SKM-1 treated with dmso at 0.1 percent for 144 hours (cell line): ENCODE results near the gene GTSE1.

ENCODE experiments used
- DNase-seq: peaks from one replicate; lab custom pipeline; 2025; ENCODE audit not compliant: unreplicated experiment; lab: John Stamatoyannopoulos, UW

GTSE1 gene

DNA sequence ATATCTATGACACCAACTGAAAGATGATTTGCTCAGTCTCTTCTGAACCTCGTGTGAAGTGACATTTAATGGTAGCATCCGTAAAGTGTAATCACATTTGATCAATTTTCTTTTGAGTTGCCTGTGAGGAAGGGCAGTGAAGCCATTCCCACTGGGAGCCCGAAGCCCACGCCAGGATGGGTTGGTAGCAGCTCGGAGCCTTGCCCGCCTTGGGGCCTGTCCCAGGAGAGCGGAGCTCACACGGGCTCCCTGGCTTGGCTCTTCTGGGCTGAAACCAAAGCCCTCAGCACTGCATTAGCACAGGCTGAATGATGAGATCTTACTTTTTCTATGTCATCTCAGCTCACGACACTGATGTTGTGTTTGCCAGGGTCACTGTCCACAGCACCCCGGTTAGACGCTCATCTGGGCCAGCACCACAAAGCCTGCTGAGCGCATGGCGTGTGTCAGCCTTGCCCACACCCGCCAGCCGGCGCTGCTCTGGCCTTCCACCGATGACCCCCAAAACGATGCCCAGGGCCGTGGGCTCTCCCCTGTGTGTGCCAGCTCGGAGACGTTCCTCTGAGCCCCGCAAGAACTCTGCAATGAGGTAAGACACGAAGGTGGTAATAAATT lies 29.5 kb downstream of the GTSE1 start:
- no peak for DNase-seq

- no peak for DNase-seq
These were observed 31.2 kb downstream of the GTSE1 start for GRCh38 chr22:46327691-46328465.

- DNase-seq = no peak
These were observed 32.1 kb downstream of the GTSE1 start for GRCh38 chr22:46328797-46329196.

- no peak for DNase-seq
These were observed 32.9 kb downstream of the GTSE1 start for GRCh38 chr22:46329616-46330015.

- DNase-seq = no peak
These were observed 33.8 kb downstream of the GTSE1 start for GRCh38 chr22:46330426-46330825.

DNA sequence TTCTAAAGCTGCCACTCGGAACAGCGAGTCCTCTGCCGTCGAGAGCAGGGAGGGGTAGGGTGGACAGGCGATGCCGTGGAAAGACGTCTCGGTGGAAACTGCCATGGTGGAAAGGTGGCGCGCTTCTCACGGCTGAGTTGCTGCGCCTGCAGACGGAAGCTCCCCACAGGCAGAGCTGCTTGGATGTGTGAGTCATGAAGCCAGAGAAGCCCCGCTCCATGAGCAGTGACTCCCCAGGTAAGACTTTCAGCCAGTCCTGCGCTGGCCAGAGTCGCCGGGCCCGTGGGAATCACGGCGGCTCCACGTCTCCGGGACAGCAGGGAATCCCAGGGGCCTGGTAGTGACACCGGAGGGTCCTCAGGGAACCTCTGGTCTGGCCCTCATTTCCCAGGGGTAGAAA lies 34.8 kb downstream of the GTSE1 start:
- no peak for DNase-seq

GRCh38 chr22:46335201-46336118 lies 38.8 kb downstream of the GTSE1 start, which contains the start of gene TRMU:
Gene TRMU, plus strand, starts transcription at chr22:46335714. Its CDS starts 51 bp downstream, at chr22:46335765.
- DNase-seq = peak; percentile 69

GRCh38 chr22:46336119-46337078 lies 39.7 kb downstream of the GTSE1 start:
- no peak for DNase-seq

- DNase-seq = no peak
These were observed 41.2 kb downstream of the GTSE1 start for GRCh38 chr22:46337870-46338269.

DNA sequence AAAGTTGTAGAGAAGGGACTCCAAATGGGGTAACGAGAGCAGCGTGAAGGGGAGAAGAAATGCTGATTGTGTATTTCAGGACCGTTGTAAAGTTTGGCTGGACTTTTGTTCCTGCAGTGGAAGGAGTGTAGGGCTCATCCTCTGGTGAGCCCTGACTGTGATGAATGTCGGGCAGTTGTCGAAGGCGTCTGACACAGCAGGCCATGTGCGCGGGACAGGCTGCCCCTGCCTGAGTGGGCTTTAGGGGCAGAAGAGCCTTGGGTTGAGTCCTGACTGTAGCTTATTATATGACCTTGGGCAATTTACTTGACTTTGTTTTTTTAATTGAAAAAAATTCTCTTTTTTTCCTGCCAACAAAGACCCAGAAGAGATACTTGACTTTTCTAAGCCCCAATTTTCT lies 42.0 kb downstream of the GTSE1 start:
- no peak for DNase-seq

DNA sequence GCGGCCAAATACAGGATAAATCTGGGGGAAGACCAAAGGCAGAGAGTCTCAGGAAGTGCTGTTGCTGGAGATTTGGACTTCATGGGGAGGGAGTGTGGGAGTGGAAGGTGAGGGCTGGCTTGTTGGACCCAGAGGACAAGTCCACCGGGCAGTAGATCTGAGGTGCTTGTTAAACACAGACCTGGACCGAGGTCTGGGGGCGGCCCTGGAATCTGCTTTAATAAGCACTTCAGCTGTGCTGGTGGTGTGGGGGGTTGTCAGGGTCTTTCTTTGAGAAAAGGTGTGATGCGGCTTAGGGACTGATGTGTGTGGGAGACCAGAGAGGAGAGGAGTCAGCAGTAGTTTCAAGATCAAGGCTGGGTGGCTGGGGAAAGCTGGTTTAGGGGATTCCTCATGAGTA lies 43.3 kb downstream of the GTSE1 start:
- no peak for DNase-seq

GRCh38 chr22:46340676-46341075 lies 44.0 kb downstream of the GTSE1 start:
- DNase-seq = no peak

DNA sequence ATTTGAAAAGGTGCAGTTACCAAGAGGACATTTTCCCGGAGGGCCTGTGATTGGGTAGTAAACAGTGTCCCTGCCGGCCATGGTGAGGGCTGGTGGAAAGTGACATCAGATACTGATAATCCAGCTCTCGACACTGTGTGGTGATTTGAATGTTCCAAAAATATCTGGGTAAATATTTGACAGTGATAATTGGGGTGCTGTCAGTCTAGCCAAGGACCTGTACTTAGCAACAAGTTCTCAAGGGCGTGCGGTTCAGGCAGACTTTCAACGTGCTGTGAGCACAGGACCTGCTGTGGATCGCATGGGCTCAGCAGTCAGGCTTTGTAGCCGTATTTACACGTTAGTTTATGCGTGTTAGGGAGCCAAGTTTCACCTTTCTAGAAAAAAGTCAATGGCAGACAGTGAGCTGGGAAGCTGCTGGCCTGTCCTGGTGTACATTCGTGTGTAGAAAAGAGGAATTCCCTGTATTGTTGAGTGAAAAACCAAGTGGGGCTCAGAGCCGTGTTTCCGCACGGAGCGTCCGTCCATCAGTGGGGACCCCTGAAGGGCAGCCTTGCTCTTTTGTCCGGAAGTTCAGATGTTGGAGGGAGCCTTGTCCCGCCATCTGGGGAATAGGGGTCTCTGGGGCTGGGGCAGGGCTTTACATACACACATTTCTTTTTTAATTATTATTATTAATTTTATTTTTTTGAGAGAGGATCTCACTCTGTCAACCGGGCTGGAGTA lies 50.2 kb downstream of the GTSE1 start:
- no peak for DNase-seq

DNA sequence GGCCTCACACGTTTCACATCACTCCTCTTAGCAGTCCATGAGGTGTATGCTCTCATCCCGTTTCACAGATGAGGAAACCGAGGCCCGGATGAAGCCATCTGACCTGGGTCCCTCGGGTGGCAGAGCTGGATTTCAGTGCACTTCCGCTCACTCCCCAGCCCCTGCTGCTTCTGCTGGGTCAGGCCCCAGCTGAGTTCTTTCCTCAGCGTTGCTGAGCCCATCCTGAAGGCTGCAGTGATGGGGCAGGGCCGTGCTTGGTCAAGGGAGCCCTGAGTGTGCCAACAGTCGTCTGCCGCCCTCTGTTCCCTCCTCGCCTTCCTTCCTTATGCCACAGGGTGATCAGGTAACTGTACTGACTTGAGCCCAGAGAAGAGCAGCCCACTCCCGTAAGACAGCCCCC lies 51.0 kb downstream of the GTSE1 start:
- DNase-seq = no peak

DNA sequence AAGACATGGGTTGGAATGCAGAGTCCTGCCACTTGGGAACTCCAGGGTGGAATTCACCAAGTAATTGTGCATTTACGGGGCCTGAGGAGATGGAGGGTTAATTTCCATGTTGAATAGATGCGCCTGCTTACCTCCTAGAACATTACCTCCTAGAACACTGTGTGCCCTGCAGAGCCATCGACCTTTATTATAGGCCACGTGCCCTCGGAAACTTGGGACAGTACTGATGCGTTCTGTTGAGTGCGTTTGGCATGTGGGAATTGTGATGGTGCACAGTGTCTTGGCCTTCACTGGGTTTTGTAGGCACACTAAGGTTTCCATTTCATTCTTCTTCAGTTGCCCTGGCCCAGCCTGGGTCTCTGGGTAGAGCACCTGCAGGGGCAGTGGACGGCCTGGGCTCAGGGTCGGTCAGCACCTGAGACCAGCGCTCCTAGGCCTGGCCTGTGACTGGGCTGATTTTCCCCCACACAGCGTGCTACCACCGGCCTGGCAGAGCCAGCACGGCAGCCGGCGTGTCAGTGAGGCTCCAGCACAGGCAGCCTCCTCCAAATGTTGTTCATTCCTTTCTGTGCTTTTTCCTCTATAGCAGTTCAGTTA lies 51.5 kb downstream of the GTSE1 start:
- no peak for DNase-seq

- DNase-seq = no peak
These were observed 52.6 kb downstream of the GTSE1 start for GRCh38 chr22:46349238-46349637.

- DNase-seq = no peak
These were observed 53.0 kb downstream of the GTSE1 start for GRCh38 chr22:46349681-46350080.

DNA sequence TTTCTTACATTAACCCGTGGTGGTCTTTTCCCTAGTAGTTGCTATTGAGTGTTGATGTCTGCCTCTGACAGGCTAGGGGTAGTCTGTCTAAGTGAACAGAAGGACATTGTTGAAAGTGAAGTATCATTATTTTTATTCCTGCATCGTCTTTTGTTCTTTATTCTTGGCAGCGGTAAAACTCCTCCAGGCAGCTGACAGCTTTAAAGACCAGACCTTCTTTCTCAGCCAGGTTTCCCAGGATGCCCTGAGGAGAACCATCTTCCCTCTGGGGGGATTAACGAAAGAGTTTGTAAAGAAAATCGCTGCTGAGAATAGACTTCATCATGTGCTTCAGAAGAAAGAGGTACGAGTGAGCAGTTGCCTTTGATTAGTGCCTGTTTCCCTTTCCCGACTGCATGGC lies 53.5 kb downstream of the GTSE1 start:
- DNase-seq = no peak

DNA sequence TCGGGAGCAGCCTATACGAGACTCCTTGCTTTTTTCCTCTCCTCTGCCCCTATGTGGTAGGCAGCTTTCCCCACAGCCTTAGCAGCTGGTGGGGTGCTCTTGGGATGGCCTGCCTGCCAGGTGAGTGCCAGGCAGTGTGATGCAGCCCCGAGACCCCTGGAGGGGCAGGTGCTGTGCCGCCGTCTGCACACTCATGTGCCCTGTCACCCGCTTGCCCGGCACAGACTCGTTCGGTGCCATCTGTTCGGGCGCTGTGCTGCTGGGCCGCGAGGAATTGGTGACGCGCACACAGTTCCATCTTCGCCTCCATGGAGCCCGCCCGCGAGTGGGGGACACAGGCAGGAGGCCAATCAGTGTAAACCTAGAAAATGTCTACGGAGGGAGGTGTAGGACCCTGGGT lies 54.0 kb downstream of the GTSE1 start:
- no peak for DNase-seq
